Measurements from ENCODE around the gene ATOH8.

The ATOH8 gene

GRCh38 chr2:85769983-85770362 lies 16.2 kb downstream of the ATOH8 start:
- DNase-seq (ENCODE audit: low read depth, low spot score): no peak
- POLR2A ChIA-PET: interaction anchor here (0.7 kb wide), 1 partner anchor 23 kb away, joined by 3 read pairs; no protein-coding TSS in a partner anchor
- CTCF ChIA-PET: interaction anchor here (0.9 to 21.5 kb wide), 3 partner anchors 8 to 44 kb away, joined by 3 to 463 read pairs (median 7); partner anchors contain the start of gene ATOH8
- TF ChIP-seq CTCF (IDR thresholded peaks at IDR 0.05; ENCODE audit: insufficient read depth, low read length, missing control alignments): no peak
- no peak overlapping the region for H3K4me3 ChIP-seq (ENCODE audit: low read depth, low read length)

- ChIA-PET CTCF (interaction anchor here (1.5 to 21.5 kb wide), 3 partner anchors 19 to 44 kb away, joined by 5 to 463 read pairs (median 7); partner anchors contain the start of gene ATOH8), POLR2A (interaction anchor here (0.7 to 0.8 kb wide), 2 partner anchors 22 to 232 kb away, joined by 3 read pairs; partner anchors contain the start of gene MAT2A)
- no peak for DNase-seq (ENCODE audit: low read depth, low spot score)
- TF ChIP-seq CTCF (IDR thresholded peaks at IDR 0.05; ENCODE audit: insufficient read depth, low read length, missing control alignments): no peak
- H3K4me3 ChIP-seq (ENCODE audit: low read depth, low read length): no peak overlapping the region
Observed at GRCh38 chr2:85770369-85770768, 16.6 kb downstream of the ATOH8 start.

- DNase-seq (ENCODE audit: low read depth, low spot score): no peak
- CTCF ChIA-PET: interaction anchor here (1.0 to 21.5 kb wide), 5 partner anchors 16 to 43 kb away, joined by 4 to 463 read pairs (median 7); partner anchors contain the start of gene ATOH8
- POLR2A ChIA-PET: interaction anchor here (0.7 to 2.4 kb wide), 5 partner anchors 9 to 232 kb away, joined by 3 to 22 read pairs (median 15); partner anchors contain the start of gene MAT2A
- TF ChIP-seq CTCF (IDR thresholded peaks at IDR 0.05; ENCODE audit: insufficient read depth, low read length, missing control alignments): no peak
- H3K4me3 ChIP-seq (ENCODE audit: low read depth, low read length): no peak overlapping the region
Observed at GRCh38 chr2:85770786-85771409, 17.1 kb downstream of the ATOH8 start.

GRCh38 chr2:85771486-85771885 lies 17.7 kb downstream of the ATOH8 start:
- DNase-seq (ENCODE audit: low read depth, low spot score): no peak
- no peak overlapping the region for H3K4me3 ChIP-seq (ENCODE audit: low read depth, low read length)
- ChIA-PET POLR2A (interaction anchor here (0.8 to 2.4 kb wide), 12 partner anchors 10 to 233 kb away, joined by 3 to 22 read pairs (median 5); partner anchors contain the start of genes ATOH8 and MAT2A), CTCF (interaction anchor here (1.0 to 21.5 kb wide), 6 partner anchors 15 to 43 kb away, joined by 4 to 463 read pairs (median 6); partner anchors contain the start of gene ATOH8)
- no peak for TF ChIP-seq CTCF (IDR thresholded peaks at IDR 0.05; ENCODE audit: insufficient read depth, low read length, missing control alignments)

GRCh38 chr2:85772019-85772745 lies 18.4 kb downstream of the ATOH8 start:
- peak; percentile 97 for DNase-seq (ENCODE audit: low read depth, low spot score)
- POLR2A ChIA-PET: interaction anchor here (0.6 to 2.4 kb wide), 14 partner anchors 10 to 123 kb away, joined by 3 to 22 read pairs (median 4); partner anchors contain the start of gene ATOH8
- TF ChIP-seq CTCF (IDR thresholded peaks at IDR 0.05; ENCODE audit: insufficient read depth, low read length, missing control alignments): peak; percentile 25
- CTCF ChIA-PET: interaction anchor here (1.0 to 21.5 kb wide), 8 partner anchors 14 to 44 kb away, joined by 3 to 463 read pairs (median 6); partner anchors contain the start of gene ATOH8
- peak overlapping the region; percentile 38 for H3K4me3 ChIP-seq (ENCODE audit: low read depth, low read length)

Measured in AG04449 (cell line).